ENCODE measurements around the gene CPA5. TPM values are rescaled to one million over a fixed set of nuclear protein-coding genes. Genes with fewer than 3 reads are reported as not detected.

The CPA5 gene
- total and polyA plus RNA-seq, 3 donors from 2014 or later, result 11.5 to 59.4 (median 46.7) TPM

DNA sequence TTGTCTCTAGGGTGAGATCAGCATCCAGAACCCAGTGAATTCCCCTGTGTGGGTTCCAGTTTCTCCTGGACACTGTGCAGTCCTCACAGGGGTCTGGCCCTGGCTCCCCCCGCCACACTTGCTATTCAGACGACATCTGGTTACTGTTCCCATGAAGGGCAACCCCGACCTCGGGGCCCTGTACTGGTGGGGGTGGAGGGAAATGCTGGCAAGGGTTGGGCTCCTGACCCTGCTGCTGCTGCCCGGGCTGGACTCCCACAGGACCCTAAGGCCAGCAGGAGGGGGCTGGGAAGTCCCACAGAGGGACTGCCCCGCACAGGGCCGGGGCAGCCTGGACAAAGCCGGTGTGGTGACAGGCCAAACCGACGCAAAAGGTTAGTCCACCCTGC, 34.9 kb downstream of the CPA5 start:
- no peak for TF ChIP-seq POLR2A (IDR thresholded peaks at IDR 0.05)
- TF ChIP-seq, protein P1, sequence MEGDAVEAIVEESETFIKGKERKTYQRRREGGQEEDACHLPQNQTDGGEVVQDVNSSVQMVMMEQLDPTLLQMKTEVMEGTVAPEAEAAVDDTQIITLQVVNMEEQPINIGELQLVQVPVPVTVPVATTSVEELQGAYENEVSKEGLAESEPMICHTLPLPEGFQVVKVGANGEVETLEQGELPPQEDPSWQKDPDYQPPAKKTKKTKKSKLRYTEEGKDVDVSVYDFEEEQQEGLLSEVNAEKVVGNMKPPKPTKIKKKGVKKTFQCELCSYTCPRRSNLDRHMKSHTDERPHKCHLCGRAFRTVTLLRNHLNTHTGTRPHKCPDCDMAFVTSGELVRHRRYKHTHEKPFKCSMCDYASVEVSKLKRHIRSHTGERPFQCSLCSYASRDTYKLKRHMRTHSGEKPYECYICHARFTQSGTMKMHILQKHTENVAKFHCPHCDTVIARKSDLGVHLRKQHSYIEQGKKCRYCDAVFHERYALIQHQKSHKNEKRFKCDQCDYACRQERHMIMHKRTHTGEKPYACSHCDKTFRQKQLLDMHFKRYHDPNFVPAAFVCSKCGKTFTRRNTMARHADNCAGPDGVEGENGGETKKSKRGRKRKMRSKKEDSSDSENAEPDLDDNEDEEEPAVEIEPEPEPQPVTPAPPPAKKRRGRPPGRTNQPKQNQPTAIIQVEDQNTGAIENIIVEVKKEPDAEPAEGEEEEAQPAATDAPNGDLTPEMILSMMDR (IDR thresholded peaks at IDR 0.05), result no peak
- 60 to 73% methylated on average over 4 to 10 of the region's 10 CpGs for WGBS, 2 donors
- no peak overlapping the region for H3K27ac ChIP-seq
- intact Hi-C loops (cut with DNase I; ENCODE audit: low total_unique reads), result no loop called here
- H3K27me3 ChIP-seq, result no peaks in the 10 kb centered on the region
- H3K9me3 ChIP-seq, result no peaks in the 10 kb centered on the region
- H3K4me3 ChIP-seq, result no peak overlapping the region
- H3K4me1 ChIP-seq, result peaks cover 9% of the 10 kb centered on the region
- no peak for DNase-seq
- H3K36me3 ChIP-seq (ENCODE audit: low read depth, missing control alignments), result no peaks in the 10 kb centered on the region

DNA sequence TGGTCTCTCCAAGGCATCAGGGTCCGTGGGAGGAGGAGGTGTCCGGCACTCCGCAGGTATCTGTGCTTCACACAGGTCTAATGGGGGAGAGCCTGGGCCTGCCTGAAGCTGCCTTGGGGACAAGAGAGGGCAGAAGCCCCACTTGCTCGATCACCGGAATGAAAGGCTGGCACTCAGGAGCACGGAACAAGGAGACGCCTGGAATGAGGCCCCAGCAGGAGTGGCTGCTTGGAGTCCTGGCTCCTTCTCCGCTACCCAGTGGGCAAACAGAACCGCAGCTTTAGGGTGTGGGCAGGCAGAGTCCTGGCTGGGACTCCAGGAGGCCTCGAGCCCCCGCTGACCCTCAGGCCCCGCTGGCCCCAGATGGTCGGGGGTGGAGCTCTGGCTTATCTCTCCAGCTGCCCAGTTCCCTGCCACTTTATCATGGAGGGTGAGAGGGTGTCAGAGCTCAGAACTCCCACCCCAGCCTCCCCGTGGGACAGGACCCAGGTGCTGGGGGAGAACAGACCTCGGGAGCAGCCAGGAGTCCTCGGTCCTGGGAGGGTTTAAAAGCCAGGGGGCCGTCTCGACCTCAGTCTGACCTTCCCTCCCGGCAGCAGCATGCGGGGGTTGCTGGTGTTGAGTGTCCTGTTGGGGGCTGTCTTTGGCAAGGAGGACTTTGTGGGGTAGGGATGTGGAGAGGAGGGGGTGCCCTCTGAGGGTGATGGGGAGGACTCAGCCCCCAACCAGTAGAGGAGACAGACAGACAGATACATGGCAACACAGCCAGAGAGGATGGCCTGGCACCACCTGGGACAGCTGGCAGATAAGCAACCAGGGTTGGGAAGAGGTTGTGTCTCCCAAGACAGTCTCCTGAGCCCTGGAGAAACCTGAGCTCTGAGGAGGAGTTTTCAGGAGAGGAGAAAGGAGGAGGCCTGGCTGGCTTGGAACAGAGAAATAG, 35.6 kb downstream of the CPA5 start, which contains the start of gene CPA1:
Gene CPA1 (plus strand): TSS at position 574 of the 940 bp plus-strand sequence. CDS start 27 bp downstream, at position 601.
- 19 to 36% methylated on average over 5 to 20 of the region's 20 CpGs for WGBS, 2 donors
- Histone ChIP-seq H3K4me3 (peak within 1 kb of the TSS in 1 of 2 donors; percentile 21), H3K36me3 (ENCODE audit: low read depth, missing control alignments) (no peaks in the 10 kb centered on the region), H3K27ac (no peak within 1 kb of the TSS), H3K4me1 (peaks cover 9% of the 10 kb centered on the region), H3K27me3 (no peaks in the 10 kb centered on the region), H3K9me3 (no peaks in the 10 kb centered on the region)
- intact Hi-C loops (cut with DNase I; ENCODE audit: low total_unique reads), result no loop called here
- peak; percentile 14 for DNase-seq
- no peak for TF ChIP-seq POLR2A (IDR thresholded peaks at IDR 0.05)
- TF ChIP-seq, protein P1 (IDR thresholded peaks at IDR 0.05), result no peak

DNA sequence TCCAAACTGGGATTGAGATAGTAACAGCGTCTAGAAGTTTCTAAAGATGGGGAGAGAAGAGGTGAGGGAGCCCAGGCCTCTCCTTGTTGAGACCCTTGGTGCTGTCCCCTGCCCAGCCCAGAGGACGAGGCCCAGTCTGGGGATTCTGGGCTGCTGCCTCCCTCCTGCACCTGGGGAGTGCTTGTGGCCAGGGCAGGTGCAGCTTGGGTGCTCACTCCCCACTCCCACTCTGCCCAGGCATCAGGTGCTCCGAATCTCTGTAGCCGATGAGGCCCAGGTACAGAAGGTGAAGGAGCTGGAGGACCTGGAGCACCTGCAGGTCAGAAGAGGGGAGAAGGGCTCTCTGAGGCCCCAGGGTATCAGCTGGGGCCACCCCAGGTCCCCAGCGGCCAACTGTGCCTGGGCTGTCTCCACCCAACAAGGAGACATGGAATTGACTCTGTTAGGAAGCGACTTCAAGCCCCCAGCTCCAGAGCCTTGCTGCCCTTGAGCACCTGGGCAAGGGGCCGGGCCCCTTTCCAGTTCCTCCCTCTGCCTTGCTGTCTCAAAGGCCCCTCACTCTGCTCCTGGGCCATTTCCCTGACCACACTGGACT, 36.3 kb downstream of the CPA5 start:
- H3K9me3 ChIP-seq, result no peaks in the 10 kb centered on the region
- no peak overlapping the region for H3K4me3 ChIP-seq
- 80 to 92% methylated on average over 7 of the region's 7 CpGs for WGBS, 2 donors
- no peak overlapping the region for H3K27ac ChIP-seq
- peaks cover 9% of the 10 kb centered on the region for H3K4me1 ChIP-seq
- TF ChIP-seq, protein P1 (IDR thresholded peaks at IDR 0.05), result no peak
- TF ChIP-seq POLR2A (IDR thresholded peaks at IDR 0.05), result no peak
- intact Hi-C loops (cut with DNase I; ENCODE audit: low total_unique reads), result no loop called here
- H3K27me3 ChIP-seq, result no peaks in the 10 kb centered on the region
- H3K36me3 ChIP-seq (ENCODE audit: low read depth, missing control alignments), result no peaks in the 10 kb centered on the region
- no peak for DNase-seq

DNA sequence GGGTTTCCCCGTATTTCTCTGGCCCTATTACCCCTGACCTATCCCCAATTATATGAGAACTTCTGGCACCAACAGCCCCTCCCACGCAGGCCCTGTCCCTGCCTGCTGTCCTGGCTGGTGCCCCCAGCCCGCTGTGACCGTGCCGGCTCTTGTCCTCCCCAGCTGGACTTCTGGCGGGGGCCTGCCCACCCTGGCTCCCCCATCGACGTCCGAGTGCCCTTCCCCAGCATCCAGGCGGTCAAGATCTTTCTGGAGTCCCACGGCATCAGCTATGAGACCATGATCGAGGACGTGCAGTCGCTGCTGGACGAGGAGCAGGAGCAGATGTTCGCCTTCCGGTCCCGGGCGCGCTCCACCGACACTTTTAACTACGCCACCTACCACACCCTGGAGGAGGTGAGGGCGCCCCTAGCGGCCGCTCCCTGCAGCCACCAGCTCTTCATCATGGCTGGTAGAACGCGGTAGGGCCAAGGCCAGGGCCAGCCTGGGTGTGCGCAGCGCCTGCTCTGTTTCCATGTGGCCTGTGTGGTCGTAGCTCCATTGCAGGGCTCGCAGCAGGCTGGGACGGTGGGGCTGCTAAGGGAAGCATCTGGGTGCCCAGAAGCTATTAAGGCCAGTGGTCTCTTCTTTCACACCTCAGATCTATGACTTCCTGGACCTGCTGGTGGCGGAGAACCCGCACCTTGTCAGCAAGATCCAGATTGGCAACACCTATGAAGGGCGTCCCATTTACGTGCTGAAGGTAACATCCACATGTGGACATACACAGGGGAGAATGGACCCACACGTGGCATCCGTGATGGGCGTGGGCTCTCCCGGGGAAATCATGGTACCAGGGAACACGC, 37.1 kb downstream of the CPA5 start:
- peak; percentile 71 for DNase-seq
- 53 to 77% methylated on average over 10 to 41 of the region's 41 CpGs for WGBS, 2 donors
- Histone ChIP-seq H3K9me3 (no peaks in the 10 kb centered on the region), H3K27ac (no peak overlapping the region), H3K27me3 (no peaks in the 10 kb centered on the region), H3K4me3 (peak overlapping the region; percentile 21 to 40), H3K4me1 (peaks cover 9% of the 10 kb centered on the region), H3K36me3 (ENCODE audit: low read depth, missing control alignments) (no peaks in the 10 kb centered on the region)
- TF ChIP-seq, protein P1 (IDR thresholded peaks at IDR 0.05), result peak in 2 of 3 experiments; percentile 22 to 33
- TF ChIP-seq POLR2A (IDR thresholded peaks at IDR 0.05), result no peak
- intact Hi-C loops (cut with DNase I; ENCODE audit: low total_unique reads), result no loop called here

Measured in testis (tissue), 3 donors.